H1 (cell line): Measurements from ENCODE around the gene PIK3R1. TPM values are rescaled to one million over a fixed set of nuclear protein-coding genes. Genes with fewer than 3 reads are reported as not detected.
A peak's percentile ranks its signal among the peaks of the same experiment; 100 is the strongest.

Experiments used
- BRCA1 ChIP-seq: IDR thresholded peaks from 2 replicates; pipeline ENCODE4 v1.6.1; 2012; ENCODE audit warnings: low read depth, low read length, improper control_type of control experiment
- CHD7 ChIP-seq: fragments of 300-600 bp; sonication (generic); IDR thresholded peaks from 2 replicates; pipeline ENCODE4 v1.7.1; 2012; ENCODE audit warnings: low read length, moderate library complexity, mild to moderate bottlenecking, inconsistent platforms; ENCODE audit not compliant: insufficient replicate concordance
- CTBP2 ChIP-seq: IDR thresholded peaks from 2 replicates; pipeline ENCODE4 v1.7.0; 2011; ENCODE audit warnings: borderline replicate concordance, mild to moderate bottlenecking, moderate library complexity, mixed read lengths, low read length; ENCODE audit not compliant: insufficient read depth, insufficient read length
- GTF2F1 ChIP-seq: IDR thresholded peaks from 2 replicates; pipeline ENCODE4 v1.6.1; 2012; ENCODE audit warnings: low read depth, low read length, improper control_type of control experiment, borderline replicate concordance
- JUN ChIP-seq: IDR thresholded peaks from 2 replicates; pipeline ENCODE4 v1.6.1; 2011; ENCODE audit warnings: low read depth, mild to moderate bottlenecking, improper control_type of control experiment, low read length
- KDM4A ChIP-seq: IDR thresholded peaks from one replicate; pipeline ENCODE4 v1.7.1; 2012; ENCODE audit warnings: low read depth, mild to moderate bottlenecking, moderate library complexity, low read length, inconsistent platforms; ENCODE audit not compliant: severe bottlenecking
- TAF7 ChIP-seq: optimal IDR thresholded peaks from 2 replicates; pipeline ENCODE3; 2011; ENCODE audit warnings: low read depth, mild to moderate bottlenecking, inconsistent platforms, low read length, moderate library complexity, borderline replicate concordance
- TCF12 ChIP-seq: IDR thresholded peaks from 2 replicates; pipeline ENCODE4 v1.6.1; 2011; ENCODE audit warnings: low read depth, mild to moderate bottlenecking, low read length
- USF2 ChIP-seq: IDR thresholded peaks from 2 replicates; pipeline ENCODE4 v1.6.1; 2011; ENCODE audit warnings: low read length, improper control_type of control experiment
- polyA plus RNA-seq, 7 experiments: library from polyadenylated mRNA; depleted of rRNA in 3 of 7; stranded (reverse) in 5 of 7; unstranded in 2 of 7; fragments of >200 nt in 5 of 7; fragments of 200-250 nt in 2 of 7; gene quantifications; 1 replicate in 5 of 7; 2 replicates in 1 of 7; 4 replicates in 1 of 7; pipeline versions ENCODE4 v1.2.1 to v1.2.3, GENCODE V29; 2011 to 2013; ENCODE audit warnings: missing spikeins in 2 of 7, mixed read lengths in 2 of 7
- total RNA-seq: library from RNA; stranded (reverse); fragmentation: NEBNext Ultra II Directional; extraction: Animal tissue kit (Norgen Biotek cat#: 25700); gene quantifications from 2 replicates; pipeline ENCODE4 v1.2.1, GENCODE V29; 2021

The PIK3R1 gene
- total and polyA plus RNA-seq, 2 of the 8 experiments (the other 6 are each of a cell fraction or from before 2014, with no cell fraction given), result 2.3 to 13.7 TPM

- TF ChIP-seq CHD7 (no peak), CTBP2 (no peak), BRCA1 (no peak), TCF12 (no peak), TAF7 (peak; percentile 79), USF2 (no peak), KDM4A (peak; percentile 61), GTF2F1 (no peak), JUN (no peak)
These were observed at the start of gene PIK3R1 (continued) for GRCh38 chr5:68215208-68215897.
